ENCODE data around the gene RSF1.

DNA sequence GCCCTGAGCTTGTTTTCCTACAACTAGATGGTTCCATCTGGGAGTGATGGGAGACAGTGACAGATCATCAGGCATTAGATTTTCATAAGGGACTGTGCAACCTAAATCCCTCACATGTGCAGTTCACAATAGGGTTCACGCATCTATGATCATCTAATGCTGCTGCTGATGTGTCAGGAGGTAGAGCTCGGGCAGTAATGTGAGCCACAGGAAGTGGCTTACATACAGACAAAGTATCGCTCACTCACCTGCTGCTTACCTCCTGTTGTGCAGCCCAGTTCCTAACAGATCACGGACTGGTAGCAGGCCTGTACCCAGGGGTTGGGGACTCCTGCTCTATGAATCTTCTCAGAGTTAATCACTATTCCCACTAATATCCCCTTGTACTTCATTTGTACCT is 12.8 kb upstream of the RSF1 start:
- TF ChIP-seq ZNF112 (tag by site-specific recombination; IDR thresholded peaks at IDR 0.05) (no peak), ZNF776 (tag by site-specific recombination; IDR thresholded peaks at IDR 0.05; ENCODE audit: borderline replicate concordance) (no peak), CTCF (tag by site-specific recombination; IDR thresholded peaks at IDR 0.05) (no peak), ZNF292 (tag by site-specific recombination; IDR thresholded peaks at IDR 0.05; ENCODE audit: borderline replicate concordance, low read depth) (no peak), ZFP37 (tag by site-specific recombination; IDR thresholded peaks at IDR 0.05) (no peak), ZNF768 (tag by site-specific recombination; IDR thresholded peaks at IDR 0.05) (no peak), ZXDB (tag by site-specific recombination; IDR thresholded peaks at IDR 0.05) (no peak), HOXA7 (CRISPR knock-in tag; IDR thresholded peaks at IDR 0.05; ENCODE audit: borderline replicate concordance) (no peak), TCF7L2 (IDR thresholded peaks at IDR 0.05; ENCODE audit: borderline replicate concordance, low read depth, low read length) (no peak), ZNF529 (tag by site-specific recombination; IDR thresholded peaks at IDR 0.05; ENCODE audit: insufficient replicate concordance) (no peak), ZNF311 (tag by site-specific recombination; IDR thresholded peaks at IDR 0.05; ENCODE audit: borderline replicate concordance) (no peak), ZNF792 (tag by site-specific recombination; IDR thresholded peaks at IDR 0.05) (no peak)
- TF ChIP-seq, protein P1, sequence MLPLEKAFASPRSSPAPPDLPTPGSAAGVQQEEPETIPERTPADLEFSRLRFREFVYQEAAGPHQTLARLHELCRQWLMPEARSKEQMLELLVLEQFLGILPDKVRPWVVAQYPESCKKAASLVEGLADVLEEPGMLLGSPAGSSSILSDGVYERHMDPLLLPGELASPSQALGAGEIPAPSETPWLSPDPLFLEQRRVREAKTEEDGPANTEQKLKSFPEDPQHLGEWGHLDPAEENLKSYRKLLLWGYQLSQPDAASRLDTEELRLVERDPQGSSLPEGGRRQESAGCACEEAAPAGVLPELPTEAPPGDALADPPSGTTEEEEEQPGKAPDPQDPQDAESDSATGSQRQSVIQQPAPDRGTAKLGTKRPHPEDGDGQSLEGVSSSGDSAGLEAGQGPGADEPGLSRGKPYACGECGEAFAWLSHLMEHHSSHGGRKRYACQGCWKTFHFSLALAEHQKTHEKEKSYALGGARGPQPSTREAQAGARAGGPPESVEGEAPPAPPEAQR (tag by site-specific recombination; IDR thresholded peaks at IDR 0.05): no peak

Measured in HEK293 (cell line).